ENCODE measurements around the gene OR4K2. TPM values are rescaled to one million over a fixed set of nuclear protein-coding genes. Genes with fewer than 3 reads are reported as not detected.
"Not testable (repeated sequence)": the region's sequence is repeated elsewhere in the genome, so short reads cannot be mapped to it uniquely, and the experiment has no call there.

Gene OR4K2
- not detected for total RNA-seq

GRCh38 chr14:19874842-19875241, at the start of gene OR4K2:
TSS of gene OR4K2 (plus strand) at chr14:19875142. CDS start at chr14:19876268, 1,126 bp downstream.
- TF ChIP-seq CTCF (IDR thresholded peaks at IDR 0.05) (no peak), POLR2A (IDR thresholded peaks at IDR 0.05) (no peak)
- Histone ChIP-seq H3K27ac (no peak within 1 kb of the TSS), H3K36me3 (replicated peaks in 1 of 2; ENCODE audit: insufficient read depth in 1 of 2, low read depth in 2 of 2) (no peaks in the 10 kb centered on the region), H3K9me3 (no peaks in the 10 kb centered on the region), H3K4me1 (no peaks in the 10 kb centered on the region), H3K4me3 (no peak within 1 kb of the TSS), H3K27me3 (no peaks in the 10 kb centered on the region)
- ATAC-seq (no peak), DNase-seq (no peak)
- WGBS, 2 donors: 38 to 50% methylated on average over 2 of the region's 2 CpGs
- intact Hi-C loops (cut with DNase I): no loop called here

GRCh38 chr14:19827626-19828244, 47.2 kb upstream of the OR4K2 start:
- not testable (repeated sequence) for H3K9me3 ChIP-seq, H3K27me3 ChIP-seq, DNase-seq

GRCh38 chr14:19828314-19828713, 46.6 kb upstream of the OR4K2 start:
- WGBS, 2 donors: 50 to 57% methylated on average over 2 of the region's 2 CpGs
- intact Hi-C loops (cut with DNase I): no loop called here

More at GRCh38 chr14:19827626-19828244, 47.2 kb upstream of the OR4K2 start:
- H3K4me1 ChIP-seq; H3K27ac ChIP-seq; H3K36me3 ChIP-seq (replicated peaks in 1 of 2; ENCODE audit: insufficient read depth in 1 of 2, low read depth in 2 of 2); ATAC-seq; H3K4me3 ChIP-seq; intact Hi-C loops (cut with DNase I): not testable (repeated sequence)
- WGBS, 2 donors: 39 to 43% methylated on average over 12 of the region's 12 CpGs

GRCh38 chr14:19834203-19834848, 40.6 kb upstream of the OR4K2 start:
- 60 to 68% methylated on average over 6 to 8 of the region's 8 CpGs for WGBS, 2 donors
- intact Hi-C loops (cut with DNase I); DNase-seq: not testable (repeated sequence)

More at GRCh38 chr14:19828314-19828713, 46.6 kb upstream of the OR4K2 start:
- H3K9me3 ChIP-seq: no peaks in the 10 kb centered on the region
- H3K36me3 ChIP-seq (replicated peaks in 1 of 2; ENCODE audit: insufficient read depth in 1 of 2, low read depth in 2 of 2): no peaks in the 10 kb centered on the region
- ATAC-seq: no peak
- no peak overlapping the region for H3K4me3 ChIP-seq
- TF ChIP-seq POLR2A (IDR thresholded peaks at IDR 0.05): no peak
- TF ChIP-seq CTCF (IDR thresholded peaks at IDR 0.05): no peak
- no peak for DNase-seq
- H3K27ac ChIP-seq: no peak overlapping the region
- H3K4me1 ChIP-seq: no peaks in the 10 kb centered on the region
- H3K27me3 ChIP-seq: no peaks in the 10 kb centered on the region

GRCh38 chr14:19838433-19838832, 36.5 kb upstream of the OR4K2 start:
- intact Hi-C loops (cut with DNase I): no loop called here

More at GRCh38 chr14:19834203-19834848, 40.6 kb upstream of the OR4K2 start:
- H3K27ac ChIP-seq; H3K36me3 ChIP-seq (replicated peaks in 1 of 2; ENCODE audit: insufficient read depth in 1 of 2, low read depth in 2 of 2); H3K4me3 ChIP-seq; H3K27me3 ChIP-seq; H3K4me1 ChIP-seq; H3K9me3 ChIP-seq; ATAC-seq: not testable (repeated sequence)

More at GRCh38 chr14:19838433-19838832, 36.5 kb upstream of the OR4K2 start:
- Histone ChIP-seq H3K4me1 (no peaks in the 10 kb centered on the region), H3K4me3 (no peak overlapping the region), H3K36me3 (replicated peaks in 1 of 2; ENCODE audit: insufficient read depth in 1 of 2, low read depth in 2 of 2) (no peaks in the 10 kb centered on the region), H3K9me3 (no peaks in the 10 kb centered on the region), H3K27me3 (no peaks in the 10 kb centered on the region), H3K27ac (no peak overlapping the region)
- no peak for TF ChIP-seq CTCF (IDR thresholded peaks at IDR 0.05)
- TF ChIP-seq POLR2A (IDR thresholded peaks at IDR 0.05): no peak
- ATAC-seq (no peak), DNase-seq (no peak)

Measured in body of pancreas (tissue), 4 donors.